ENCODE results near the gene MTSS2. TPM values are rescaled to one million over a fixed set of nuclear protein-coding genes. Genes with fewer than 3 reads are reported as not detected.

MTSS2 gene
- total and polyA plus RNA-seq, 2 experiments from 2014 or later = 1.6 to 19.6 TPM

DNA sequence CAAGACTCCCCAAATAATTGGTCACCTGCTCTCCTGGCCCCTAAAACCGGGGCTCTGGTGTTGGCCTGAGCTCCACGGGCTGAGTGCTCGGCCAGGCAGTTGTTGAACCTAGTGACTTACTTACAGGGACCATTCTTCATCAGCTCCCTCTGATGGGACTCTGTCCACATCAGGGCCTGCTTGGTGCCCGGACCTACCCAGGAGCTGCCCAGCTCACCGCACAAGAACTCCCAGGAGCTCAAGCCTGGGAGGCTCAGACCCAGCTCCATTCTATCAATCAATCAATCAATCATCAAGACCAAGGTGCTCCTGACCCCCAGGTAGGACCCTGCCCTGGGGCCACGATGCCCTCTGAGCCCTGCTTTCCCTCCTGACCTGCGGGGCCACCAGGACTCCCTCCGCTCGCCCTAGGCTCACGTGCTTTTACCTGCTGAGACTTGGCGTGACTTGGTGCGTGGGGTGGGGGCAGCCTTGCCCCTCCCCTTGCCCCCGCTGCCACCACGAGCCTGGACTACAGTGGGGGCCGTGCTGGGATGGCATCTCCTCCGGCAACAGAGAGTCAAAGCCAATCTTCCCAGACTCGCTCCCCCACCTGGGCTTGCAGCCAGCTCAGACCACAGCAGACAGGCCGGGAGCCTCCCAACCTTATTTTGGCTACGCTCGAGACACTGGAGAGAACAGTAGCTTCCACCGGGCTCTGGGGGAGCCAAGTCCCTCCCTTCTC is 23.8 kb downstream of the MTSS2 start:
- Mint-ChIP-seq H3K4me1 (peaks cover 20% of the 10 kb centered on the region), H3K27me3 (ENCODE audit: insufficient read depth, low read depth, poor library complexity) (peaks cover 9% of the 10 kb centered on the region)
- 0 out of 2 replicates have a peak overlapping the region, but pooled peaks have one; percentile 14 for H3K27ac ChIP-seq (ENCODE audit: low read depth)

GRCh38 chr16:70661534-70661917 is 24.3 kb downstream of the MTSS2 start:
- no peak overlapping the region for H3K27ac Mint-ChIP-seq
- DNase-seq (ENCODE audit: low spot score) = peak; percentile 22
- H3K9me2 ChIP-seq (ENCODE audit: insufficient read depth) = no peaks in the 10 kb centered on the region
- TF ChIP-seq CREB1 (CRISPR knock-in tag; IDR thresholded peaks at IDR 0.05; ENCODE audit: low read depth) (no peak), ZNF331 (CRISPR knock-in tag; IDR thresholded peaks at IDR 0.05; ENCODE audit: low read depth) (no peak), CTCF (conservative IDR thresholded peaks at IDR 0.05; ENCODE audit: low read depth in 2 of 2) (no peak), ETS1 (IDR thresholded peaks at IDR 0.05) (no peak), EZH2 (IDR thresholded peaks at IDR 0.05; ENCODE audit: low read depth, unreplicated experiment) (no peak), POLR2AphosphoS5 (IDR thresholded peaks at IDR 0.05; ENCODE audit: low read depth) (no peak), NANOG (IDR thresholded peaks at IDR 0.05; ENCODE audit: borderline replicate concordance) (no peak), JUNB (IDR thresholded peaks at IDR 0.05; ENCODE audit: unreplicated experiment) (no peak), ZNF114 (CRISPR knock-in tag; IDR thresholded peaks at IDR 0.05) (no peak)

More for the DNA sequence above, 23.8 kb downstream of the MTSS2 start:
- H3K9me3 Mint-ChIP-seq = no peaks in the 10 kb centered on the region; the same call in 2 of the 3 replicates
- H3K4me1 ChIP-seq (ENCODE audit: insufficient read depth) = peaks cover 10% of the 10 kb centered on the region
- no peak overlapping the region for H3K4me3 Mint-ChIP-seq
- 0 out of 2 replicates have a peak, but pooled peaks cover 5% of the 10 kb centered on the region for H3F3A ChIP-seq (replicated peaks; ENCODE audit: low read depth)
- H3K36me3 Mint-ChIP-seq (ENCODE audit: low read depth) = peaks cover 14% of the 10 kb centered on the region
- no peak overlapping the region for H3K27ac Mint-ChIP-seq
- no peak overlapping the region for H3K4me3 ChIP-seq
- no peaks in the 10 kb centered on the region for H3K9me2 ChIP-seq (ENCODE audit: insufficient read depth)
- no peaks in the 10 kb centered on the region; the same call in 1 of the 2 replicates for H4K20me1 ChIP-seq (replicated peaks; ENCODE audit: insufficient read depth)
- TF ChIP-seq CREB1 (CRISPR knock-in tag; IDR thresholded peaks at IDR 0.05; ENCODE audit: low read depth) (no peak), CTCF (conservative IDR thresholded peaks at IDR 0.05; ENCODE audit: low read depth in 2 of 2) (no peak), EZH2 (IDR thresholded peaks at IDR 0.05; ENCODE audit: low read depth, unreplicated experiment) (no peak)
- ATAC-seq = no peak
- H3K27me3 ChIP-seq (ENCODE audit: insufficient read depth) = no peaks in the 10 kb centered on the region
- no peak overlapping the region for H3K4me2 ChIP-seq
- DNase-seq (ENCODE audit: low spot score) = no peak
- H3K79me2 ChIP-seq (replicated peaks; ENCODE audit: insufficient read depth) = no peaks in the 10 kb centered on the region
- H3K36me3 ChIP-seq (ENCODE audit: insufficient read depth) = no peaks in the 10 kb centered on the region; the same call in 1 of the 2 replicates
- H2AFZ ChIP-seq = no peak overlapping the region

More at GRCh38 chr16:70661534-70661917, 24.3 kb downstream of the MTSS2 start:
- no peaks in the 10 kb centered on the region for H3K27me3 ChIP-seq (ENCODE audit: insufficient read depth)
- no peak overlapping the region for H2AFZ ChIP-seq
- H3K79me2 ChIP-seq (replicated peaks; ENCODE audit: insufficient read depth) = no peaks in the 10 kb centered on the region
- H3K27ac ChIP-seq (ENCODE audit: low read depth) = 0 out of 2 replicates have a peak overlapping the region, but pooled peaks have one; percentile 14
- 0 out of 2 replicates have a peak, but pooled peaks cover 5% of the 10 kb centered on the region for H3F3A ChIP-seq (replicated peaks; ENCODE audit: low read depth)
- Mint-ChIP-seq H3K27me3 (ENCODE audit: insufficient read depth, low read depth, poor library complexity) (peaks cover 9% of the 10 kb centered on the region), H3K4me3 (no peak overlapping the region), H3K36me3 (ENCODE audit: low read depth) (peaks cover 10% of the 10 kb centered on the region), H3K9me3 (no peaks in the 10 kb centered on the region; the same call in 2 of the 3 replicates), H3K4me1 (peaks cover 20% of the 10 kb centered on the region)
- no peaks in the 10 kb centered on the region for H4K20me1 ChIP-seq (replicated peaks; ENCODE audit: insufficient read depth)
- peaks cover 10% of the 10 kb centered on the region for H3K4me1 ChIP-seq (ENCODE audit: insufficient read depth)
- no peak overlapping the region for H3K4me2 ChIP-seq
- no peaks in the 10 kb centered on the region; the same call in 1 of the 2 replicates for H3K36me3 ChIP-seq (ENCODE audit: insufficient read depth)
- no peak for ATAC-seq
- H3K4me3 ChIP-seq = no peak overlapping the region

Data from GM23338 (cell line).